Spleen (tissue), 7 donors: Measurements from ENCODE around the gene ZNF789.

Experiments used
- POLR2A ChIP-seq, 3 donors: fragments of 450-650 bp; IDR thresholded peaks; one replicate each; pipeline ENCODE4 v1.5.1; 2017; ENCODE audit warnings: antibody characterized with exemption in 3 of 3, mild to moderate bottlenecking in 1 of 3
- POLR2AphosphoS5 ChIP-seq, 3 donors: sonication (generic); formaldehyde crosslinking; IDR thresholded peaks; one replicate each; pipeline ENCODE4 v1.5.1; 2017; ENCODE audit warnings: antibody characterized with exemption in 3 of 3
- TF ChIP-seq, protein P1 (sequence below), 11 experiments: fragments of 200-600 bp in 7 of 11; fragments of 450-650 bp in 4 of 11; sonication (generic) in 4 of 11; IDR thresholded peaks in 8 of 11; conservative IDR thresholded peaks in 3 of 11; 1 replicate in 7 of 11; 2 replicates in 4 of 11; pipeline versions ENCODE4 v1.4.0 to v1.8.0; 2016 to 2021; ENCODE audit warnings: antibody characterized with exemption in 11 of 11, inconsistent platforms in 4 of 11, mild to moderate bottlenecking in 1 of 11
- donor health status: DM: no; HTN: no; CAD: no; lungs with moderate emphysema.
- donor health status: DM: no; HTN: no; CAD: no.
- donor health status: DM: no; HTN: no; CAD: no.

GRCh38 chr7:99433158-99433557, 39.5 kb upstream of the ZNF789 start:
- TF ChIP-seq, protein P1, sequence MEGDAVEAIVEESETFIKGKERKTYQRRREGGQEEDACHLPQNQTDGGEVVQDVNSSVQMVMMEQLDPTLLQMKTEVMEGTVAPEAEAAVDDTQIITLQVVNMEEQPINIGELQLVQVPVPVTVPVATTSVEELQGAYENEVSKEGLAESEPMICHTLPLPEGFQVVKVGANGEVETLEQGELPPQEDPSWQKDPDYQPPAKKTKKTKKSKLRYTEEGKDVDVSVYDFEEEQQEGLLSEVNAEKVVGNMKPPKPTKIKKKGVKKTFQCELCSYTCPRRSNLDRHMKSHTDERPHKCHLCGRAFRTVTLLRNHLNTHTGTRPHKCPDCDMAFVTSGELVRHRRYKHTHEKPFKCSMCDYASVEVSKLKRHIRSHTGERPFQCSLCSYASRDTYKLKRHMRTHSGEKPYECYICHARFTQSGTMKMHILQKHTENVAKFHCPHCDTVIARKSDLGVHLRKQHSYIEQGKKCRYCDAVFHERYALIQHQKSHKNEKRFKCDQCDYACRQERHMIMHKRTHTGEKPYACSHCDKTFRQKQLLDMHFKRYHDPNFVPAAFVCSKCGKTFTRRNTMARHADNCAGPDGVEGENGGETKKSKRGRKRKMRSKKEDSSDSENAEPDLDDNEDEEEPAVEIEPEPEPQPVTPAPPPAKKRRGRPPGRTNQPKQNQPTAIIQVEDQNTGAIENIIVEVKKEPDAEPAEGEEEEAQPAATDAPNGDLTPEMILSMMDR (IDR thresholded peaks at IDR 0.05 in 8 of 11, conservative IDR thresholded peaks at IDR 0.05 in 3 of 11) = no peak
- TF ChIP-seq POLR2A (IDR thresholded peaks at IDR 0.05) = no peak
- no peak for TF ChIP-seq POLR2AphosphoS5 (IDR thresholded peaks at IDR 0.05)
